PFSK-1 (cell line): ENCODE results near the gene NUFIP2.

Experiments used
- FOXP2 ChIP-seq: optimal IDR thresholded peaks from 2 replicates; pipeline ENCODE3; 2011; ENCODE audit warnings: borderline replicate concordance, control low read depth, inconsistent platforms; ENCODE audit not compliant: insufficient read depth; ENCODE audit errors: extremely low read length, extremely low read depth
- POLR2AphosphoS5 ChIP-seq: IDR thresholded peaks from 2 replicates; pipeline ENCODE4 v1.6.1; 2012; ENCODE audit warnings: low read depth, mild to moderate bottlenecking, control low read depth, low read length, moderate library complexity
- SIN3A ChIP-seq: IDR thresholded peaks from 2 replicates; pipeline ENCODE4 v1.6.1; 2012; ENCODE audit warnings: mild to moderate bottlenecking, low read length, moderate library complexity, borderline replicate concordance; ENCODE audit not compliant: insufficient read depth
- TAF1 ChIP-seq: IDR thresholded peaks from 2 replicates; pipeline ENCODE4 v1.6.1; 2012; ENCODE audit warnings: low read length, control low read depth, borderline replicate concordance; ENCODE audit not compliant: insufficient read depth
- TF ChIP-seq, protein P1 (sequence below), 2 experiments: IDR thresholded peaks; 2 replicates each; pipeline versions ENCODE4 v1.6.1 to v1.8.0; 2011 to 2012; ENCODE audit warnings: low read depth in 2 of 2, low read length in 2 of 2, control low read depth in 1 of 2, inconsistent platforms in 1 of 2, mild to moderate bottlenecking in 1 of 2, moderate library complexity in 1 of 2; ENCODE audit not compliant: insufficient read depth in 1 of 2

NUFIP2 gene

GRCh38 chr17:29331075-29331707, 37.2 kb upstream of the NUFIP2 start:
- TF ChIP-seq POLR2AphosphoS5, result no peak

DNA sequence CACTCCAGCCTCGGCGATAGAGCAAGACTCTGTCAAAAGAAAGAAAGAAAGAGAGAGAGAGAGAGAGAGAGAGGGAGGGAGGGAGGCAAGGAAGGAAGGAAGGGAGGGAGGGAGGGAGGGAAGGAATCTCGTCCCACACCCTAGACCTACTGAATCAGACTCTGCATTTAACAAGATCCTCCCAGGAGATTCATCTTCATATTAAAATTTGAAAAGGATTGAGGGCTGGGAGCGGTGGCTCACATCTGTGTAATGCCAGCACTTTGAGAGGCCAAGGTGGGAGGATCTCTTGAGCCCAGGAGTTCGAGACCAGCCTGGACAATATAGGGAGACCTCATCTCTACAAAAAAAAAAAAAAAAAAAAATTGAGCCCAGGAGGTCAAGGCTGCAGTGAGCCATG, 33.5 kb upstream of the NUFIP2 start:
- no peak for TF ChIP-seq FOXP2
- TF ChIP-seq SIN3A, result no peak
- no peak for TF ChIP-seq POLR2AphosphoS5
- TF ChIP-seq, protein P1, sequence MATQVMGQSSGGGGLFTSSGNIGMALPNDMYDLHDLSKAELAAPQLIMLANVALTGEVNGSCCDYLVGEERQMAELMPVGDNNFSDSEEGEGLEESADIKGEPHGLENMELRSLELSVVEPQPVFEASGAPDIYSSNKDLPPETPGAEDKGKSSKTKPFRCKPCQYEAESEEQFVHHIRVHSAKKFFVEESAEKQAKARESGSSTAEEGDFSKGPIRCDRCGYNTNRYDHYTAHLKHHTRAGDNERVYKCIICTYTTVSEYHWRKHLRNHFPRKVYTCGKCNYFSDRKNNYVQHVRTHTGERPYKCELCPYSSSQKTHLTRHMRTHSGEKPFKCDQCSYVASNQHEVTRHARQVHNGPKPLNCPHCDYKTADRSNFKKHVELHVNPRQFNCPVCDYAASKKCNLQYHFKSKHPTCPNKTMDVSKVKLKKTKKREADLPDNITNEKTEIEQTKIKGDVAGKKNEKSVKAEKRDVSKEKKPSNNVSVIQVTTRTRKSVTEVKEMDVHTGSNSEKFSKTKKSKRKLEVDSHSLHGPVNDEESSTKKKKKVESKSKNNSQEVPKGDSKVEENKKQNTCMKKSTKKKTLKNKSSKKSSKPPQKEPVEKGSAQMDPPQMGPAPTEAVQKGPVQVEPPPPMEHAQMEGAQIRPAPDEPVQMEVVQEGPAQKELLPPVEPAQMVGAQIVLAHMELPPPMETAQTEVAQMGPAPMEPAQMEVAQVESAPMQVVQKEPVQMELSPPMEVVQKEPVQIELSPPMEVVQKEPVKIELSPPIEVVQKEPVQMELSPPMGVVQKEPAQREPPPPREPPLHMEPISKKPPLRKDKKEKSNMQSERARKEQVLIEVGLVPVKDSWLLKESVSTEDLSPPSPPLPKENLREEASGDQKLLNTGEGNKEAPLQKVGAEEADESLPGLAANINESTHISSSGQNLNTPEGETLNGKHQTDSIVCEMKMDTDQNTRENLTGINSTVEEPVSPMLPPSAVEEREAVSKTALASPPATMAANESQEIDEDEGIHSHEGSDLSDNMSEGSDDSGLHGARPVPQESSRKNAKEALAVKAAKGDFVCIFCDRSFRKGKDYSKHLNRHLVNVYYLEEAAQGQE (IDR thresholded peaks at IDR 0.05; ENCODE audit: insufficient read depth in 1 of 2, low read depth in 2 of 2, low read length in 2 of 2), result no peak
- TF ChIP-seq TAF1, result no peak

- TF ChIP-seq SIN3A (no peak), TAF1 (no peak), POLR2AphosphoS5 (no peak), FOXP2 (no peak)
- TF ChIP-seq, protein P1 (IDR thresholded peaks at IDR 0.05; ENCODE audit: insufficient read depth in 1 of 2, low read depth in 2 of 2, low read length in 2 of 2), result no peak
Observed at GRCh38 chr17:29326023-29326813, 32.3 kb upstream of the NUFIP2 start.

DNA sequence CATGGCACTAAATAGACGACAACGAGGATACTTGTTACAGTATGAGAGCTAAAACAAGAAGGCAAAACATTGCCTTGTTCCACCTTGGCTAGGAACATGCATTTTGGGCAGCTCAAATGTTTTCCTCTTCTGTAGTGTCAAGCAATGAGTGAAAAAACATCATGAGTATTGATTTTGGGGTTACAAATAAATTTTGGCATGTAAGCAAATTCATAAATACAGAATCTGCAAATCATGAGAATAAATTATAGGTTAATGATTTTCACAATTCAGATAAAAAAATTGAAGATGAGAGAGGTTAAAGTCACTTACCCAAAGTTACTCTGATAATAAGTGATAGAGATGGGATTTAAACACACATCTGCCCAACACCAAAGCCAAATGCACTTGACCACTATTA, 28.4 kb upstream of the NUFIP2 start:
- TF ChIP-seq, protein P1 (IDR thresholded peaks at IDR 0.05; ENCODE audit: insufficient read depth in 1 of 2, low read depth in 2 of 2, low read length in 2 of 2), result no peak
- no peak for TF ChIP-seq FOXP2
- no peak for TF ChIP-seq POLR2AphosphoS5
- TF ChIP-seq TAF1, result no peak
- no peak for TF ChIP-seq SIN3A

DNA sequence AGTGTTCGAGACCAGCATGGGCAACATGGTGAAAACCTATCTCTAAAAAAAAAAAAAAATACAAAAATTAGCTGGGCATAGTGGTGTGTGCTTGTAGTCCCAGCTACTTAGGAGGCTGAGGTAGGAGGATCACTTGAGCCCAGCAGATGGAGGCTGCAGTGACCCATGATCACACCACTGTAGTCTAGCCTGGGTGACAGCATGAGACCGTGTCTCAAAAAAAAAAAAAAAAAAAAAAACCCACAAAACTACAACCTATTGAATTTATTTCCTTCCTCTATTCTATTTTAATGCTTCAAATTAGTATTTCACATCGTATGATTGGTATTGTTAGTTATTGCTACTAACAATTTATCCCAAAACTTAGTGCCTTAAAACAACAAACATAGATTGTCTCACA, 9.4 kb upstream of the NUFIP2 start:
- TF ChIP-seq POLR2AphosphoS5 (no peak), TAF1 (no peak), FOXP2 (no peak)

DNA sequence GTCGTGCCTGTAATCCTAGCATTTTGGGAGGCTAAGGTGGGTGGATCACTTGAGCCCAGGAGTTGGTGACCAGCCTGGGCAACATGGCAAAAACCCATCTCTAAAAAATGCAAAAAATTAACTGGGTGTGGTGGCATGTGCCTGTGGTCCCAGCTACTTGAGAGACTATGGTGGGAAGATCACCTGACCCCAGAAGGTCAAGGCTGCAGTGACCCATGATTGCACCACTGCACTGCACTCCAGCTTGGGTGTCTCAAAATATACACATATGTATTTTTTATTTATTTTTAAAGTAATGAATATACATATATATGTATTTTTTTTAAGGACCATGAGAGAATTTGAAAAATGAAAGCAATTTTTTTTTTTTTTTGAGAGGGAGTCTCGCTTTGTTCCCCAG, 5.1 kb upstream of the NUFIP2 start:
- no peak for TF ChIP-seq POLR2AphosphoS5
- TF ChIP-seq, protein P1 (IDR thresholded peaks at IDR 0.05; ENCODE audit: insufficient read depth in 1 of 2, low read depth in 2 of 2, low read length in 2 of 2), result no peak
- no peak for TF ChIP-seq FOXP2
- no peak for TF ChIP-seq SIN3A
- no peak for TF ChIP-seq TAF1
